D721Med (cell line): ENCODE results near the gene INAVA.

ENCODE experiments used
- DNase-seq: peaks from one replicate; pipeline ENCODE4 v3.0.0; 2011; ENCODE audit warnings: low spot score; ENCODE audit not compliant: insufficient read length
- FAIRE-seq: peaks from 2 replicates; lab custom pipeline; 2011; peaks lifted over from hg19 to GRCh38; lab: Jason Lieb, UNC
- CTCF ChIP-seq: IDR thresholded peaks from 2 replicates; pipeline ENCODE4 v1.5.1; 2012; ENCODE audit warnings: mild to moderate bottlenecking, control low read depth; ENCODE audit not compliant: insufficient read depth; ENCODE audit errors: missing control alignments

Gene INAVA

DNA sequence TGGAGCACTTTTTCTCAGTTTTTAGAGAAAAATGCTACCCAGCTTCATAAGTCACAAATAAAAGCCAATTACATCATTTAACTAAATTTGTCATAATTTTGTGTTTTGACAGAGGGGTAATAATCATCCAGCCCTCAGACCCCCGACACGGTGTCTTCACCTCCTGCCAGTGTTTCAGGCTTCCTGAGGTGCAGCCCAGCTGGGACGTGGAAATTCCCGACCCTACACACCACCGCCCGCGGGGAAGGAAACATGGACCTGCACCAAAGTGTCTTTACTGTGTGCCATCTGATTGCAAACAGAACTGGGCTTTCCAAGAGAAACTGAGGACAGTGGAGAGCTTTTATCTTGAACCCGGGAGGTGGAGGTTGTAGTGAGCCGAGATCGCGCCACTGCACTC, 7.7 kb upstream of the INAVA start:
- no peak for TF ChIP-seq CTCF
- DNase-seq (no peak), FAIRE-seq (no peak)

DNA sequence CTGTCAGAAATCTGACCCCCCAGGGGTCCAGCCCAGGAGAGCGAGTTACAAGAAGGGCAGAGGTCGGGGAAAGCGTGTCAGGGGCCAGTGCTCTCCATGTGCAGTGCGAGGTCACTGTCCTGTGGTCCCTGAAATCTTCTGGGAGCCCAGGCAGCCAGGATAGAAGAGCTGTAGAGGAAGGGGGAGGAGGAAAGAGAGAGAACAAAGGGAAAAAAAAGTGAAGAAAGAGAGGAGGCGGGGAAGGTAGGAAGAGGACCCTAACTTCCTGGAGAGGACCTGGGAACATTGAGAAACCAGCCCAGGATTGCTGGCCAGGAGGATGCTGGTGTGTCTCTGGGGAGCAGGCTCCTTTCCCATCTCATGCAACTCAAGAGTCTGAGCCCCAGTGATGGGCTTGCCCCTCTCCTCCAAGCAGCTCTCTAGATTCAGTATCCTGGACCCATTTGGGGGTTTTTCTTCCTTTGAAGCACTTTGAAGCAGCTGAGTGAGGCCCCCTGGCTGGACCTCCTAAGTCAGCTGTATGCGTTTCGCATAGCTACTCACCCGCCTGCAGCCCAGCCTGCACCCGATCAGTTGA, 6.8 kb upstream of the INAVA start:
- FAIRE-seq (no peak), DNase-seq (no peak)
- no peak for TF ChIP-seq CTCF

DNA sequence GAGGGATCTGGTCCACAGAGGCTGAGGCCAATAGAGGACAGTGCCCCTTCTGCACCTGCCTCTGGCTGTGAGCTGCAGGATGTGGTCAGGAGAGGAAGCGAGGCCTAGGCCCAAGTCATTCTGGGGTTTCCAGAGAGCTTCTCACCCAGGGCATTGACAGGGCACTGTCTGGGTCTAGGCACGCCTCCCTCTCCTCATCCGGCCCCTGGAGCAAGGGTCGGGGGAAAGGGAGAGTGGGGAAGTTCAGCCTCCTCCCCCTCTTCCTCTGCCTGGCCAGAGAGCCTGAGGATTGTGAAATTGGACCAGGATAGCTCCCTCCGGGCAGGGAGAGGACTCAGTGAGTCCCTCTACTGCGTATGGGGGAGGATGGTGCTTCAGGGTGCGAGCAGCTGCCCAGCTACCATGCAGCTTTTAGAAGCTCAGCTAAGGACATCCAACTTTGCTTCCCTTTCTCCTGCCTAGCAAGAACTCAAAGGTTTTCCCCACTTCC, 6.3 kb upstream of the INAVA start:
- no peak for DNase-seq
- no peak for FAIRE-seq
- no peak for TF ChIP-seq CTCF

DNA sequence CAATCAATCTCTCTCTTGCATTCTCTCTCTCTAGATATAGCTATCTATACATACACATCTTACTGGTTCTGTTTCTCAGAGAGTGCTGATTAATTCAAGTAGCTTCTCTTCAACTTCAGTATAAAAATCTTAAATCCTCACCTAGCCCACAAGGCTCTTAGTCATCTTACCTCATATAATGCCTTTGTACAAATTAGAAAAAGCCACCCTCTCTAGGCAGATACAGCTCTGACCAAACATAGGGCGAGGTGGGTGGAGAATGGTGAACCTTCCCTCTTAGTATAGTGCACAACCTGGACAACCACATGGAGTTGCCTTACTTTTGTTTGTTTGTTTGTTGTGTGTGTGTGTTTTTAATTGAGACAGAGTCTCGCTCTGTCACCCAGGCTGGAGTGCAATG, 5.1 kb upstream of the INAVA start:
- no peak for DNase-seq
- no peak for TF ChIP-seq CTCF
- FAIRE-seq: peak; percentile 35

DNA sequence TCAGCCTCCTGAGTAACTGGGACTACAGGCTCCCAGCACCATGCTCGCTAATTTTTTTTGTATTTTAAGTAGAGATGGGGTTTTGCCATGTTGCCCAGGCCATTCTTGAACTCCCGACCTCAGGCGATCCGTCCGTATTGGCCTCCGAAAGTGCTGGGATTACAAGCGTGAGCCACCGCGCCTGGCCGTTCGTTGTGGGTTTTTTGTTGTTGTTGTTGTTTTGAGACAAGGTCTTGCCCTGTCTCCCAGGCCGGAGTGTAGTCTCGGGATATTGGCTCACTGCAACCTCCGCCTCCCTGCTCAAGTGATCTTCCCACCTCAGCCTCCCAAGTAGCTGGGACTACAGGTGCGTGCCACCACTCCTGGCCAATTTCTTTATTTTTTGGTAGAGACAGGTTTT, 4.7 kb upstream of the INAVA start:
- FAIRE-seq (no peak), DNase-seq (no peak)
- TF ChIP-seq CTCF: no peak

- peak; percentile 37 for TF ChIP-seq CTCF
- FAIRE-seq (no peak), DNase-seq (no peak)
These were observed 3.6 kb upstream of the INAVA start for GRCh38 chr1:200890818-200891773.

GRCh38 chr1:200891774-200892157, 2.9 kb upstream of the INAVA start:
- FAIRE-seq: no peak
- no peak for TF ChIP-seq CTCF
- no peak for DNase-seq
